ENCODE measurements around the gene NRXN2.

Gene NRXN2

DNA sequence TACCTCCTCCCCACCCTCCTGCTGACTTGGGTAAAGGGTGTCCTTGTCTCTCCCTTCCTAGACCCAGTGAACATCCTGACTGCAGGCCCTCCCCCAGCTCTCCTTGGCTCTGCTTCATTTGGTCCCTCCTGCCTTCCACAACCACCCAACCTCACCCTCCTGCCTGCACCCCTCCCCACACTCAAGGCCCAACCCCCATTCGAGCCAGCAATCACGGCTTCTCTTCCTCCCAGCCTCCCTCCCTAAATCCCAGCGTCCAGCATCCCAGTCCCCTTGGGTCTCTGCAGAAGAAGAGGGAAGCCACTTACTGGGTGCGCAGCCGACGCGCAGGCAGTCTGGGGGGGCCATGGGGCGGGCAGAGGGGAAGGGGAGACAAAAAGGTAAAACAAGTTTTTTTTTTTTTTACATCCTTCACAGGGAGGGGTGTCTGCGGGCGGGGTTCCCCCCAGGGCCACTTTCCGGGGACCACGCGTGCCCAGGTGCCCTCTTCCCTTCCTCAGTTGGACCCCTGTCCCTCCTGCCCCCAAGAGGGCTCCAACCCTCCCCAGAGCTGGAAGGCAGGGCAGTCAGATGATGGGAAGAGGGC lies 69.5 kb downstream of the NRXN2 start (continued):
- TF ChIP-seq ZNF211 (tag by site-specific recombination; IDR thresholded peaks at IDR 0.05; ENCODE audit: low read depth) = no peak

DNA sequence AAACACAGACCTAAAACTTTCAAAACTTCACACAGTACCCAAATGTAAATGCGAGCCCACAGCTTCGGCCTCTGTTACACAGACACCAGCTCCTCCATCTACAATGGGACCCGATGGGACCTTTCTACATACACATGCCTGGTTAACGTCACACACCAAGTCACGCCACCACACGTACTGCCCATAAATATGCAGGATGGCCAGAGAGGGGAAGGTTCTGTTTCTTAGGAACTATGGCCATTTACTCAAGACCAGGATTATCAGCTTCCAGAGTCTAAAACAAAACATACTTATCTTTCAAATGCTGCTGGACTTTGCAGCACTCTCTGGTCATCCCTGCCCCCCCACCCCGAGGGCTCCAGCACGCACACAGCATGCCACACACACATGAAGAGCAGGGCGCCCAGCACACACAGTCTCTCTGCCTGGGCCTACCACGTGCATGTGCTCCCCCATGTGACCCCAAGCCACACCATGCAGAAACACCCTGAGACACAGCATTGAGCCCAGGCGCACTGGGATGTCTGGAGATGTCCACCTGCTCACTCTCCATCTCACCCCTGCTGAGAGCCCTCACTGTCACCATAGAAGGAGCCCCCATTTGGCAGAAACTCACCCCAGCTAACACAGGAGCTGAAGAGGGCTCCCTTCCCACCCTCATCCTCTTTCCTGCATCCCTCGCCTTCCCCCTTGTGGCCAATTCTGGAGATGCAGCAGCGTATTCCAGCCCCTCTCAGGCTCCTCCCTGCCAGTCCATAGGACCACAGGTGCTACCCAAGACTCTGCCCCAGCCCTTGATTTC lies 70.2 kb downstream of the NRXN2 start:
- H3K36me3 ChIP-seq (ENCODE audit: control insufficient read depth in 2 of 2, insufficient read depth in 1 of 2, low read length in 2 of 2) = no peaks in the 10 kb centered on the region
- no peak overlapping the region for H3K27ac ChIP-seq (ENCODE audit: extremely low read depth, low read depth, low read length)
- CTCF ChIA-PET = interaction anchor here (0.5 to 9.8 kb wide), 34 partner anchors 9 to 448 kb away, joined by 3 to 90 read pairs (median 5); partner anchors contain the start of genes PRDX5, RASGRP2 and TRMT112
- H3K4me3 ChIP-seq (ENCODE audit: low read depth, low read length) = no peak overlapping the region
- TF ChIP-seq SCRT2 (tag by site-specific recombination; IDR thresholded peaks at IDR 0.05) (peak; percentile 79), GLIS1 (tag by site-specific recombination; IDR thresholded peaks at IDR 0.05) (0 out of 2 replicates have a peak, but pooled peaks have one; percentile 9), KLF10 (tag by site-specific recombination; IDR thresholded peaks at IDR 0.05) (no peak), SCRT1 (tag by site-specific recombination; IDR thresholded peaks at IDR 0.05; ENCODE audit: borderline replicate concordance) (peak; percentile 69; the same call in 1 of the 2 replicates), ZNF2 (tag by site-specific recombination; IDR thresholded peaks at IDR 0.05) (0 out of 2 replicates have a peak, but pooled peaks have one; percentile 55), ZSCAN23 (tag by site-specific recombination; IDR thresholded peaks at IDR 0.05) (no peak), HOXD13 (CRISPR knock-in tag; IDR thresholded peaks at IDR 0.05; ENCODE audit: borderline replicate concordance) (no peak), ZNF600 (tag by site-specific recombination; IDR thresholded peaks at IDR 0.05) (0 out of 2 replicates have a peak, but pooled peaks have one; percentile 24), ZNF654 (tag by site-specific recombination; IDR thresholded peaks at IDR 0.05; ENCODE audit: low read depth) (peak; percentile 80), ZNF561 (tag by site-specific recombination; IDR thresholded peaks at IDR 0.05; ENCODE audit: borderline replicate concordance) (peak; percentile 77; the same call in 1 of the 2 replicates), ZNF621 (tag by site-specific recombination; IDR thresholded peaks at IDR 0.05) (no peak), ZNF391 (tag by site-specific recombination; IDR thresholded peaks at IDR 0.05; ENCODE audit: borderline replicate concordance, low read depth) (0 out of 2 replicates have a peak, but pooled peaks have one; percentile 41)
- TF ChIP-seq, protein P1, sequence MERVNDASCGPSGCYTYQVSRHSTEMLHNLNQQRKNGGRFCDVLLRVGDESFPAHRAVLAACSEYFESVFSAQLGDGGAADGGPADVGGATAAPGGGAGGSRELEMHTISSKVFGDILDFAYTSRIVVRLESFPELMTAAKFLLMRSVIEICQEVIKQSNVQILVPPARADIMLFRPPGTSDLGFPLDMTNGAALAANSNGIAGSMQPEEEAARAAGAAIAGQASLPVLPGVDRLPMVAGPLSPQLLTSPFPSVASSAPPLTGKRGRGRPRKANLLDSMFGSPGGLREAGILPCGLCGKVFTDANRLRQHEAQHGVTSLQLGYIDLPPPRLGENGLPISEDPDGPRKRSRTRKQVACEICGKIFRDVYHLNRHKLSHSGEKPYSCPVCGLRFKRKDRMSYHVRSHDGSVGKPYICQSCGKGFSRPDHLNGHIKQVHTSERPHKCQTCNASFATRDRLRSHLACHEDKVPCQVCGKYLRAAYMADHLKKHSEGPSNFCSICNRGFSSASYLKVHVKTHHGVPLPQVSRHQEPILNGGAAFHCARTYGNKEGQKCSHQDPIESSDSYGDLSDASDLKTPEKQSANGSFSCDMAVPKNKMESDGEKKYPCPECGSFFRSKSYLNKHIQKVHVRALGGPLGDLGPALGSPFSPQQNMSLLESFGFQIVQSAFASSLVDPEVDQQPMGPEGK (tag by site-specific recombination; IDR thresholded peaks at IDR 0.05) = peak; percentile 57; the same call in 1 of the 2 replicates
- TF ChIP-seq, protein P2, sequence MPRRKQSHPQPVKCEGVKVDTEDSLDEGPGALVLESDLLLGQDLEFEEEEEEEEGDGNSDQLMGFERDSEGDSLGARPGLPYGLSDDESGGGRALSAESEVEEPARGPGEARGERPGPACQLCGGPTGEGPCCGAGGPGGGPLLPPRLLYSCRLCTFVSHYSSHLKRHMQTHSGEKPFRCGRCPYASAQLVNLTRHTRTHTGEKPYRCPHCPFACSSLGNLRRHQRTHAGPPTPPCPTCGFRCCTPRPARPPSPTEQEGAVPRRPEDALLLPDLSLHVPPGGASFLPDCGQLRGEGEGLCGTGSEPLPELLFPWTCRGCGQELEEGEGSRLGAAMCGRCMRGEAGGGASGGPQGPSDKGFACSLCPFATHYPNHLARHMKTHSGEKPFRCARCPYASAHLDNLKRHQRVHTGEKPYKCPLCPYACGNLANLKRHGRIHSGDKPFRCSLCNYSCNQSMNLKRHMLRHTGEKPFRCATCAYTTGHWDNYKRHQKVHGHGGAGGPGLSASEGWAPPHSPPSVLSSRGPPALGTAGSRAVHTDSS (tag by site-specific recombination; IDR thresholded peaks at IDR 0.05) = peak; percentile 67
- TF ChIP-seq, protein P3, sequence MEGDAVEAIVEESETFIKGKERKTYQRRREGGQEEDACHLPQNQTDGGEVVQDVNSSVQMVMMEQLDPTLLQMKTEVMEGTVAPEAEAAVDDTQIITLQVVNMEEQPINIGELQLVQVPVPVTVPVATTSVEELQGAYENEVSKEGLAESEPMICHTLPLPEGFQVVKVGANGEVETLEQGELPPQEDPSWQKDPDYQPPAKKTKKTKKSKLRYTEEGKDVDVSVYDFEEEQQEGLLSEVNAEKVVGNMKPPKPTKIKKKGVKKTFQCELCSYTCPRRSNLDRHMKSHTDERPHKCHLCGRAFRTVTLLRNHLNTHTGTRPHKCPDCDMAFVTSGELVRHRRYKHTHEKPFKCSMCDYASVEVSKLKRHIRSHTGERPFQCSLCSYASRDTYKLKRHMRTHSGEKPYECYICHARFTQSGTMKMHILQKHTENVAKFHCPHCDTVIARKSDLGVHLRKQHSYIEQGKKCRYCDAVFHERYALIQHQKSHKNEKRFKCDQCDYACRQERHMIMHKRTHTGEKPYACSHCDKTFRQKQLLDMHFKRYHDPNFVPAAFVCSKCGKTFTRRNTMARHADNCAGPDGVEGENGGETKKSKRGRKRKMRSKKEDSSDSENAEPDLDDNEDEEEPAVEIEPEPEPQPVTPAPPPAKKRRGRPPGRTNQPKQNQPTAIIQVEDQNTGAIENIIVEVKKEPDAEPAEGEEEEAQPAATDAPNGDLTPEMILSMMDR (tag by site-specific recombination; IDR thresholded peaks at IDR 0.05) = peak; percentile 81
- TF ChIP-seq, protein P4, sequence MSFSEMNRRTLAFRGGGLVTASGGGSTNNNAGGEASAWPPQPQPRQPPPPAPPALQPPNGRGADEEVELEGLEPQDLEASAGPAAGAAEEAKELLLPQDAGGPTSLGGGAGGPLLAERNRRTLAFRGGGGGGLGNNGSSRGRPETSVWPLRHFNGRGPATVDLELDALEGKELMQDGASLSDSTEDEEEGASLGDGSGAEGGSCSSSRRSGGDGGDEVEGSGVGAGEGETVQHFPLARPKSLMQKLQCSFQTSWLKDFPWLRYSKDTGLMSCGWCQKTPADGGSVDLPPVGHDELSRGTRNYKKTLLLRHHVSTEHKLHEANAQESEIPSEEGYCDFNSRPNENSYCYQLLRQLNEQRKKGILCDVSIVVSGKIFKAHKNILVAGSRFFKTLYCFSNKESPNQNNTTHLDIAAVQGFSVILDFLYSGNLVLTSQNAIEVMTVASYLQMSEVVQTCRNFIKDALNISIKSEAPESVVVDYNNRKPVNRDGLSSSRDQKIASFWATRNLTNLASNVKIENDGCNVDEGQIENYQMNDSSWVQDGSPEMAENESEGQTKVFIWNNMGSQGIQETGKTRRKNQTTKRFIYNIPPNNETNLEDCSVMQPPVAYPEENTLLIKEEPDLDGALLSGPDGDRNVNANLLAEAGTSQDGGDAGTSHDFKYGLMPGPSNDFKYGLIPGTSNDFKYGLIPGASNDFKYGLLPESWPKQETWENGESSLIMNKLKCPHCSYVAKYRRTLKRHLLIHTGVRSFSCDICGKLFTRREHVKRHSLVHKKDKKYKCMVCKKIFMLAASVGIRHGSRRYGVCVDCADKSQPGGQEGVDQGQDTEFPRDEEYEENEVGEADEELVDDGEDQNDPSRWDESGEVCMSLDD (tag by site-specific recombination; IDR thresholded peaks at IDR 0.05) = 0 out of 2 replicates have a peak, but pooled peaks have one; percentile 25
- POLR2A ChIA-PET = interaction anchor here (0.6 kb wide), 1 partner anchor 421 kb away, joined by 6 read pairs; no protein-coding TSS in a partner anchor
- no peaks in the 10 kb centered on the region for H3K4me1 ChIP-seq (ENCODE audit: control insufficient read depth, insufficient read depth, low read length)
- H3K9me3 ChIP-seq (ENCODE audit: control insufficient read depth, insufficient read depth, low read depth, low read length) = no peaks in the 10 kb centered on the region
